ENCODE measurements around the gene OR4C11. TPM values are rescaled to one million over a fixed set of nuclear protein-coding genes. Genes with fewer than 3 reads are reported as not detected.

Gene OR4C11, protein sequence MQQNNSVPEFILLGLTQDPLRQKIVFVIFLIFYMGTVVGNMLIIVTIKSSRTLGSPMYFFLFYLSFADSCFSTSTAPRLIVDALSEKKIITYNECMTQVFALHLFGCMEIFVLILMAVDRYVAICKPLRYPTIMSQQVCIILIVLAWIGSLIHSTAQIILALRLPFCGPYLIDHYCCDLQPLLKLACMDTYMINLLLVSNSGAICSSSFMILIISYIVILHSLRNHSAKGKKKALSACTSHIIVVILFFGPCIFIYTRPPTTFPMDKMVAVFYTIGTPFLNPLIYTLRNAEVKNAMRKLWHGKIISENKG
- total RNA-seq: not detected

DNA sequence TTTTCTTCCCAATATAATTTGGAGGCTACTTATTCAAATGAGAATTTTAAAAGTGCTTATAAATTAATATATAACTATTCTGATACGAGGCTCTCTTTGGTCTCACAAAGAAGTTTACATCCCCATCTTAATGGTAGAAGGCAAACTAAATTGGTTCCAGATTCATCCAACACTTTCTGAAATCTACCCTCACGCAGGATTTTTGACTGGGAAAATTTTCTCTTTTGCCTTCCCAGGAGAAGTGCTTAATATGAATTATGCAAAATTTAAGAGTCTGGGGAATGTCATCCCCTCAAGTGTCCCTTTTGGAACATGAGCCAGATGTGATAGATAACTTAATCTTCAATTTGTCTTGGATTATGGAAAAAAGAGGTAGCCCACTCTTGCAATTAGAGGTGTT lies at the start of gene OR4C11:
Gene OR4C11 (minus strand): TSS at position 101 of the 400 bp plus-strand sequence. CDS start 3,272 bp downstream, outside the sequence.
- Histone ChIP-seq H3K9me3 (no peaks in the 10 kb centered on the region), H3K27ac (no peak within 1 kb of the TSS), H3K4me1 (no peaks in the 10 kb centered on the region), H3K27me3 (no peaks in the 10 kb centered on the region), H3K4me3 (replicated peaks in 1 of 3) (no peak within 1 kb of the TSS), H3K36me3 (no peaks in the 10 kb centered on the region)
- DNase-seq: no peak
- intact Hi-C loops (cut with DNase I): no loop called here
- WGBS, 2 donors: 32 to 53% methylated on average over 2 of the region's 2 CpGs
- TF ChIP-seq POLR2A (IDR thresholded peaks at IDR 0.05): no peak
- TF ChIP-seq, protein P1, sequence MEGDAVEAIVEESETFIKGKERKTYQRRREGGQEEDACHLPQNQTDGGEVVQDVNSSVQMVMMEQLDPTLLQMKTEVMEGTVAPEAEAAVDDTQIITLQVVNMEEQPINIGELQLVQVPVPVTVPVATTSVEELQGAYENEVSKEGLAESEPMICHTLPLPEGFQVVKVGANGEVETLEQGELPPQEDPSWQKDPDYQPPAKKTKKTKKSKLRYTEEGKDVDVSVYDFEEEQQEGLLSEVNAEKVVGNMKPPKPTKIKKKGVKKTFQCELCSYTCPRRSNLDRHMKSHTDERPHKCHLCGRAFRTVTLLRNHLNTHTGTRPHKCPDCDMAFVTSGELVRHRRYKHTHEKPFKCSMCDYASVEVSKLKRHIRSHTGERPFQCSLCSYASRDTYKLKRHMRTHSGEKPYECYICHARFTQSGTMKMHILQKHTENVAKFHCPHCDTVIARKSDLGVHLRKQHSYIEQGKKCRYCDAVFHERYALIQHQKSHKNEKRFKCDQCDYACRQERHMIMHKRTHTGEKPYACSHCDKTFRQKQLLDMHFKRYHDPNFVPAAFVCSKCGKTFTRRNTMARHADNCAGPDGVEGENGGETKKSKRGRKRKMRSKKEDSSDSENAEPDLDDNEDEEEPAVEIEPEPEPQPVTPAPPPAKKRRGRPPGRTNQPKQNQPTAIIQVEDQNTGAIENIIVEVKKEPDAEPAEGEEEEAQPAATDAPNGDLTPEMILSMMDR (IDR thresholded peaks at IDR 0.05): no peak

DNA sequence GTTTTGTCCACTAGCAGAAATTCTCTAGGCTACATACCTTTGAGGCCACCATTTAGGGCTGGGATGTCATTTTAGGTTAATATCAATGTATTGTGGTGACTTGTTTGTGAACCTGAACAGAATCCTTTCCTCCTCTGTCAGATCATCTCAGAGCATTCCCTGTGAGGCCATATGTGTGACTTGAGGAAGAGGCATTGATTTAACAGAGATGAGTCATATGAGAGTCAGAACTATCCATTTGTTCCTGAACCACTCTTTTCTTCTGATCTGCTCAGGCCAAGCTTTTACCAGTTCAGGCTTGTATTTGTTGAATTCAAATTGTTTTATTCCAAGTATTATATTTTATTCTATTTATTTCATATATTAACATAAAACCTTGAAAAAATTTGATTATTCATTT lies 47.7 kb upstream of the OR4C11 start:
- Histone ChIP-seq H3K27ac (no peak overlapping the region), H3K9me3 (no peaks in the 10 kb centered on the region), H3K36me3 (no peaks in the 10 kb centered on the region), H3K4me3 (replicated peaks in 1 of 3) (no peak overlapping the region), H3K4me1 (no peaks in the 10 kb centered on the region), H3K27me3 (no peaks in the 10 kb centered on the region)
- no peak for TF ChIP-seq POLR2A (IDR thresholded peaks at IDR 0.05)
- TF ChIP-seq, protein P1 (IDR thresholded peaks at IDR 0.05): no peak
- intact Hi-C loops (cut with DNase I): no loop called here
- DNase-seq: no peak

DNA sequence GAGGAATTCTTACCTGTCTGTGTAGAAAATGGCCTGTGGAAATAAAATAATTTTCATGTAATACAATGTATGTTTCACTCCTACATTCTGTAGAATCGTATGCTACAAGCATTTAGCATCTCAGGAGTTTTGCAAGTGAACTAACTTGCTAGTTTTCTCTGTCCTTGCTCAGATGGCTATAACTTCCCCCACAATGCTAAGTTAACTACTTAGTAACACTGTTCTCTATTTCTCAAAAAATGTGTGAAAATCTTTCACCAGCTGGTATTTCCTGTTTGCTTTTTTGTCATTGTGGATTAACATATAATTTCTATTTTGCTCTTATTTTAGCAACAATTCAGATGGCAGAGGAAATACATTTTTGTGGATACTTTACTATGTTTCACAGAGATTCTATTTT lies 45.1 kb upstream of the OR4C11 start:
- DNase-seq: no peak
- no peak overlapping the region for H3K4me3 ChIP-seq (replicated peaks in 1 of 3)
- no peaks in the 10 kb centered on the region for H3K27me3 ChIP-seq
- no peaks in the 10 kb centered on the region for H3K9me3 ChIP-seq
- H3K36me3 ChIP-seq: no peaks in the 10 kb centered on the region
- no peak for TF ChIP-seq POLR2A (IDR thresholded peaks at IDR 0.05)
- intact Hi-C loops (cut with DNase I): no loop called here
- no peak overlapping the region for H3K27ac ChIP-seq
- H3K4me1 ChIP-seq: no peaks in the 10 kb centered on the region
- 55 to 58% methylated on average over 1 of the region's 1 CpG for WGBS, 2 donors

DNA sequence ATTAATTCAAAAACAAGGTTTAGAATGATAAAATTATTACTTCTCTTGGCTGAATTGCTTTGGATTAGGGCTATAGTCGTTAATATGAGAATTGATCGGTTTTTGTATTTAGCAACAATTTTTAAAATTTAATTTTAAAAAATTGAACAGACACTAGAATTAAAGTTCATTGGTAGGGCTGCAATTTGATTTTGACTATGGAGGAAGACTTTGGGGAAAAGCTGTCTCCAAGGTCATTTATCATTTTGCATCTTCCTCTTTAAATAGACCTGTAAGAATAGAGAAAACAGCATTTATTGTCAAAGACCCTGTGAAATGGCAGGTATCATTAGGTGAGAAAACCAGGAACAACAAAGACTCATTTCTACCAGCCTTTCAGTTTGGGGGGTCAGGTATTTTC lies 40.6 kb upstream of the OR4C11 start, which contains the start of gene OR4S2:
Gene OR4S2 (plus strand): TSS at position 301 of the 400 bp plus-strand sequence. CDS start 2,577 bp downstream, outside the sequence.
- Histone ChIP-seq H3K27ac (no peak within 1 kb of the TSS), H3K27me3 (no peaks in the 10 kb centered on the region), H3K4me3 (replicated peaks in 1 of 3) (no peak within 1 kb of the TSS), H3K36me3 (no peaks in the 10 kb centered on the region), H3K9me3 (no peaks in the 10 kb centered on the region), H3K4me1 (no peaks in the 10 kb centered on the region)
- intact Hi-C loops (cut with DNase I): no loop called here
- no peak for DNase-seq
- 63 to 77% methylated on average over 2 of the region's 2 CpGs for WGBS, 2 donors
- no peak for TF ChIP-seq POLR2A (IDR thresholded peaks at IDR 0.05)
- TF ChIP-seq, protein P1 (IDR thresholded peaks at IDR 0.05): no peak

DNA sequence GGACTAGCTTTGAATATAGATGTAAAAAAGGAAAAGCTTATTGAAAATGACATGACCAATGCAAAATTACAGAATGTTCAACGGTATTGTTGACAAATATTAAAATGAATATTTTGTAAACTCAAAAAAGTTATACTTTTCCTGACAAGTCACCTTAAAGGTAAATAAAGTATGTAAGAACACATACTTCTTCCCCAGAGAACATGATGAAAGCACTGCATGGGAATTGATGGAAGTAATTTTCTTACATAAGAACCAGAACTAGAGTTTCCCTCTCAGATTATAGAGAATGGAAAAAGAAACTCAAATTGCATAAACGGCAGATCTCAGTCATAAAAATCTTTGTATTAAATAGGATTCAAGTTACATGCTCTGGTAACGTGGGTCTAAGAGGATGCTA lies 27.4 kb upstream of the OR4C11 start, which contains the start of gene OR4P4:
Gene OR4P4 (plus strand): TSS at position 301 of the 400 bp plus-strand sequence.
- Histone ChIP-seq H3K27ac (no peak within 1 kb of the TSS), H3K36me3 (no peaks in the 10 kb centered on the region), H3K9me3 (no peaks in the 10 kb centered on the region), H3K27me3 (no peaks in the 10 kb centered on the region), H3K4me1 (no peaks in the 10 kb centered on the region), H3K4me3 (replicated peaks in 1 of 3) (no peak within 1 kb of the TSS)
- intact Hi-C loops (cut with DNase I): no loop called here
- TF ChIP-seq, protein P1 (IDR thresholded peaks at IDR 0.05): no peak
- TF ChIP-seq POLR2A (IDR thresholded peaks at IDR 0.05): no peak
- DNase-seq: no peak
- WGBS, 2 donors: 47 to 62% methylated on average over 3 of the region's 3 CpGs
